CD1c-positive myeloid dendritic cell (primary cell): Measurements from ENCODE around the gene MALRD1.

Experiments
- DNase-seq: peaks from one replicate; pipeline ENCODE4 v3.0.0-alpha.2; 2016; ENCODE audit errors: extremely low spot score

MALRD1 gene

DNA sequence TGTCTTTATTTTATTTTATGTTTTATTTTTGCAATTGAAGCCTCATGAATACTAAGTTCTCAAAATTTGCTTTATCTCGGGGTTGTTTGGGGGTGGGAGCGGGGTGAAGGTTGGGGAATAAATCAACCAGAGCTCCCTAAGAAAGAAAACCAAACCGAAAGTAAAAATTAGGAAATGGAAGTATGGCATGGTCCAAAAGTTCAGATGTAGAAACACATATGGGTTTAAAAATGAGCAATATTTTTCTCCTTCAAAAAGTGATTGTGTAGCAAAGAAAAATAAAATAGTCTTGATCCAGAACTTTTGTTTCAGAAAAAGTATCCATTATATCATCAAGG lies 590.3 kb downstream of the MALRD1 start:
- no peak for DNase-seq

DNA sequence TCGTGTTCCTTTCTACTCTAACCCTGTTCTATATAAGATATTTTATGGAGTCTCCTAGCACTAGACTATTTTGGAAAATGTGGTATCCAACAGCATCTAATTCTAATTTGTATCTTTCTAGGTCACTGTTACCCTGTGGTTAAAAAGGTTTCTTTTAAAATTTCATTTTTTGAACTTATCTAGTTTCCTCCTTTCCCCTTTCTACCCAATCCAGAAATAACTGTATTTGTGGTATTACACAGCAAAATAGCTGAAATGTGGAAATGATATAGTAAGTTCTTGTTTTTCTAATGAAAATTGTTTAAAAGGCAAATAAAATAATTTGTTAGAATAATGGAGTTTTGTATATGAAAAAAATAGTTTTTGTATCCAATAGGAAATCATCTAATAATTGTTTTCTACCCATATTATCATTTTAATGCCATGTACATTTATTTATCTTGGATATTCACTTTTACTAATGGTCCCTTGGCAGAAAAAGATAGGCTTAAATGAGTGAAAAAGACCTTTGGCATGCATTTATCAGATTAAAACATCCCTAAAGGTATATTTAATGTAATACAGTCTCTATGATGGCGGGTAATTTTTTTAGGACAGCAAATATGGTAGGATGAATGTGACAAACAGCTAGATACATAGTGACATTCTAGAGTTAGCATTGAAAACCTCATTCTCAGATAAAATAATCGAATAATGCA lies 592.1 kb downstream of the MALRD1 start:
- no peak for DNase-seq

DNA sequence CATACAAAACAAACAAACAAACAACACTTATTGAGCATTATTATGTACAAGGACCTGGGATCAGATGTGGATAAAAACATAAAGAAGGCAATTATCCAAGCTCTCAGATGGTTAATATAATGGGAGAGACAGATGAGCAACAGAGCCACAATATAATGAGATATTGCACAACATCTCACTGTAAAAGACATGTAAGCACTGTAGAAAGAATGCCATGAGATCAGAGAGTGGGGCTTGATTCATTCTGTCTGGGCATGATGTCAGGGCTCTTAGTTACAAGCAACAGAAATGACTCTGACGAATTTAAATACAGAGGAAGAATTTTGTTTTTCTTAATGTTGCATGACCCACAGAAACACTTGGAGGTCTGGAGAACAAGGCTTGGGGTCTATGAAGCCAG lies 602.9 kb downstream of the MALRD1 start:
- no peak for DNase-seq

DNA sequence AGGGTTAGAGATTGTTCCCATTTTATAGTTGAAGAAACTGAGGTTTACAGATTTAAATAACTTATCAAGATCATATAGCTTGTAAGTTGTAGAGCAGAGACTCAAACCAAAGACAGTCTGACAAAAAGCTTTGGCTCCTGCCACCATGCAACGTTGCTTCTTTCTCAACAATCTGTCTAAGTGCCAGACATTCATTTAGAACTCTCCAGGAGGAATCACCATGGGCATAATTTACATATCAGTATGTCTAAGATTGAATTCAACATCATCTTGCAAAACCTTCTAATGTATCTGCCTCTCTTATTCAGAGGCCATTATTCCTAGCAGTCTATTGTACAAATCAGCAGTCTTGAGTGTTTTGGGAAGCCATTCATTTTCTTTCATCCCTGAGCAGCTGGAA lies 604.1 kb downstream of the MALRD1 start:
- DNase-seq, result no peak

DNA sequence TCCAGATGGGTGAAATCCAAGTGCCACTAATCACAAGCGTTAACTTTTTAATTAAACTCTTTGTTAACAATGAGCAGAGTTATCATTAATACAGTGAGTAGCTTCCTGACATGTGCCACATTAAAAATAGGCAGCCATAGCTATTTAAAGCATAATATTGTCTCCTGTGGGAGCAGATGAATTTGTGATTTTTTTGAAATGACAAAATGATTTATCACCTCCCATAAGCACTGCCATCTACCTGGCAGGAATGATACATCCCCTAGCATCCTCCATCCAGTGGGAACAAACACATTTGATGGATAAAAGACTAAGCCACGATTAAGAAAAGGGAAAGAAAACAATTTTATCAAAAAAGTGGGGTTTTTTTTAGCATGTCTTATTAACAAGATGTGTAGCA lies 605.3 kb downstream of the MALRD1 start:
- no peak for DNase-seq

DNA sequence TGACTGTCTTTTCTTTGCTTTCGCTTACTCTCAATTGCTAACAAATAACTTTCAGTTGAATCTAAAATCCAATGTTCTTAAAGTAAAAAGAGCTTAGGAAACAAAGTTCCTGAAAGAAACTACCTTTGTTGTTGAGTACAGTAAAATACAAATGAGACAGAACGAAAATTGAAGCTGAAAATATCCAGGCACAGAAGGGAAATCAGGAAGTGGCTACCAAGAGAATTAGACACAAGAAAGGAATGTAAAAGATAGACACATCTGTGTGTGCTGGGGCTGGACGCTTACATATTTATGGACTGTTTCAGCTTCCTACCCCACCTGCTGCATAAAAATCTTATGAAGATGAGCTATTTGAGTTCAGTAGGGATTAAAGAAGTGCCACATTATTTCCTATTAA lies 606.0 kb downstream of the MALRD1 start:
- DNase-seq, result no peak

DNA sequence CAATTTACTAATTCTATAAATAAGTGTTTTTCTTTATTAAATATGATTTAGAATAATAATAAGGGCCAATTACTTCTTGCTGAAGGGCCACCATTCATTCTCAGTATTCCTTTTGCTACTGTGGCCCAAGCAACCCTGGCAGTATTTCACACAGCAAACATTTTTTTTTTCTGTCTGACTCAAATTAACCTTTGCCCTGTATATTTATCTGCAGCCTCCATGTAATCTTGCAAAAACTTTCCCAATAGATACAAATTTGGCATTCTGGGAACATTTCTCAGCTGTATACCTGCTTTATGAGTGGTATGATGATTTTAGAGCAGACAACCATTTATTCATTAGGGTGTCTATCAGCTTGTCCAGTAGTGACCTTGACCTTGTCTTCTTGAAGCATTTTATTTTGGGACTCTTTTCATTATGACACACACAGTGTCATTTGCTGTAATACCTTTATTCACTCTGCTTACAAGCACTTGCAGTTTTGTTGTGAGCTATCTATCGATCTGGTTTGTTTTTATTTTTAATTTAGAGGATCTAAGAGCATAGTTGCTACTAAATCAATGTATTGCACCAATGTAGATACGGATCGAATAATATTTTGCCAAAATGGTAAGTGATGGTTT lies 607.9 kb downstream of the MALRD1 start:
- DNase-seq, result no peak

DNA sequence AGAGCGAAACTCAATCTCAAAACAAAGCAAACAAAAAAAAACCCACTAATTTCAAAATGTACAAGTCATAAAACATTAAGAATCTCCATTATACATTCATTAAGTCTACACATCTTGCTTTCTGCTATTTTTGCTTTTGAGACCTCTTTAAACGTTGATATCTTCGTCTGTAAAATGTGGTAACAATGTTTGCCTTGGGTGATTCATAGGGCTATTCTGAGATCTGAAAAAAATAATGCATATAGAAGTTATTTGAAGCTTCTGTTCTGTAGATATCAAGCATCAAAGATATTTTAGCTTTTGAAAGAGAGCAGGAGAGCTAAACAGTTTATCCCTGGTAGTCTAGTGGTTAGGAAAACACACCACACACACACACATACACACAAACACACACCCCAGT lies 609.5 kb downstream of the MALRD1 start:
- no peak for DNase-seq

DNA sequence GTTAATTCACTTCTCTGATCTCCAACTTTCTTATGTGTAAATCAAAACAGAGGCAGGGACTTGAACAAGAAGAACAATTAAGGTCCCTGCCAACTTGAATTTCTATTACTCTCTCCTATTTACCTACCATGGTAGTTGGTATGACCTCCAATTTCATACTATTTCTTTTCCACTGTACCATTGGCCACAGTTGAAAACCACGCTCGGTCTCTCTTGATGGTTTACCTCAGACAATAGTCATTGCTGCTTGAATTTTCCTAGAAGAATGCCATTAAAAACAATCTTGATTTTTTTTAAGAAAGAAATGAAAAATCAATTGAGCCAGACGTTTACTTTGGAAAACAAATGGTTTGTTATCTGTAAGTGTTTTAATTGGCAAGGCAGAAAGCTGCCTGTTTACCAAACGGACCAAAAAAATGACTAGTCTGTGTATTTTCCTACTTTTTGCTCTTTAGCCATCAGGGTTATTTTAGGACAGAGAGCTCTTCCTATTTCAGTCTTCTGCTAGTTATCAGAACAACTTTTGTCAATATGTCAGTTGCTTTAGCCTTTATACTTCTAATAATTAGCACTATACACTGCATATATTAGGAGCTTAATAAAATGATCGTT lies 610.1 kb downstream of the MALRD1 start:
- DNase-seq, result no peak

DNA sequence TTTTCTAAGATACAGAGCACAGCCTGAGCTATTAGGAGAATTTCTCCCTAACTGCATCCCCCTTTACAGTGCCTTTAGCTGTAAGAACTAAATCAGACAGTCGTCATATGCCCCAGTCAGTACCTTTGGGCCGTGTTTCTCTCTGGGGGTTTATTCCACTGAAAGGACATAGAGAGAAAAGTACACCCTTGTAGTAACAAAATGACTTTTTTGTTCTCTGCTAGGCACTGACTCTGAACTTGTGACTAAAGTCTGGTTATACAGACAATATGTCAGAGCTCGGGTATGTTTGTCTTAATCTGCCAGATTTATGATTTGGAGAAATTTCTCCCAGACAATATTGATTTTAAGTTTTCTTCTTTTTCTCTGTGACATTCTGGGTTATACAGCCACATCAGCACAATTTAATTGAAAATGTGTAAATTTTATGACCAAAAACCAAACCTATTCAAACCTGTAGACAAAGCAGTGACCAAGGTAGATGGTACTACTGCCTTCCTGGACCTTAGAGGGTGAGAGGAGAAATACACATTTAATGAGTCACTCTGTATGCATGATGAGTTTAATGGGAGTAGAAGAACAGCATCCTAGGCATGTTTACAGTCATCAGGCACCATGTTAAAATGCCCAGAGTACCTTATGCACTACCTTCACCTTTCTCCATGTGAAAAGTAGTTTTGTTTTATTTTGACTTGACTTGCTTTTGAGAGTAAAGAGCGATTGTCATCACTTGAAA lies 611.5 kb downstream of the MALRD1 start:
- DNase-seq, result no peak

DNA sequence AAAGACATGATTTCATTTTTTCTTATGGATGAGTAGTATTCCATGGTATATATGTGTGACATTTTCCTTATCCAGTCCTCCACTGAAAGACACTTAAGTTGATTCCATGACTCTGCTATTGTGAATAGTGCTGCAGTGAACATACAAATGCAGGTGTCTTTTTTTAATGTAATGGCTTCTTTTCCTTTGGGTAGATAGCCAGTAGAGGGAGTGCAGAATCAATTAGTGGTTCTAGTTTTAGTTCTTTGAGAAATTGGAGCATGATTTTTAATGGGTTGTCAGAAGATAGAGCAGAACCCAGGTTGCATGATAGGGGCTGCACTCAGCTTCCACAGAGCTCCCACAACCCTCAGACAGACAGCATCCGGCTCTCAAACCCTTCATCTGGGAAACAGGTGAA lies 614.7 kb downstream of the MALRD1 start:
- no peak for DNase-seq

DNA sequence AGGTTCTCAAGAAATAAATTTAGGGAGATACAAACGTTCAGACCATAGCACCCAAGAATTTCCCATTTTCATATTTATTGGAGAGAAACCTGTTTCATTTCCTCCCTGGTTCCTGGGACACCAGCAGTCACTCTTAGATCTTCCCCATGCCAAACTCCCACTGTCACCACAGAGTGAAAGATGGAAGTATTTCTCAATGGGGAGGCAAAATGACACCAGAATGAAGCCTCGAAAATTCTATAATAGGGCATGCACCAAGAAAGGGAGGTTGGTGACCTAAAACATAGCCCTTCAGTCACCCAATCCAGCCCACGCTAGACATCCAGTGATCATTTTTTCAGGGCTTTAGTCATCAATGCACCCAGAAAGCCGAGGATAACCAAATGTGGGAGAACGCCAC lies 619.5 kb downstream of the MALRD1 start:
- peak; percentile 53 for DNase-seq

DNA sequence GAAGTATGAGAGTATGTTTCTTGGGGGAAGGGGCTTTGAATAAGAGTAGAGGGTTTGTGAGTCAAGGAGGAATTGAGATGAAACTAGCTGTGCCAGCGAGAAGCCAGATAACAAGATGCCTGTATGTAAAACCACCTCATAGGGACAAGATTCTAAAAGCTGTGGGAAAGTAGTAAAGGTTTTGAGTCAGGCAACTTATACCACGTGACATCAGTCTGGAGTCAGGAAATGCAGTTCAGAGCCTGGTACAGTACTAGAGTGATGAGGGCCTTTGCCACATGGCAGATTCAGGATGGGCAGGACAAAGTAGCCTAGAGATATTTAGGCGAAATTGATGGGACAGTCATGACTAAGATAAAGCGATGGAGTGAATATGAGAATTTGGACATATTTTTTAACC lies 627.5 kb downstream of the MALRD1 start:
- no peak for DNase-seq

DNA sequence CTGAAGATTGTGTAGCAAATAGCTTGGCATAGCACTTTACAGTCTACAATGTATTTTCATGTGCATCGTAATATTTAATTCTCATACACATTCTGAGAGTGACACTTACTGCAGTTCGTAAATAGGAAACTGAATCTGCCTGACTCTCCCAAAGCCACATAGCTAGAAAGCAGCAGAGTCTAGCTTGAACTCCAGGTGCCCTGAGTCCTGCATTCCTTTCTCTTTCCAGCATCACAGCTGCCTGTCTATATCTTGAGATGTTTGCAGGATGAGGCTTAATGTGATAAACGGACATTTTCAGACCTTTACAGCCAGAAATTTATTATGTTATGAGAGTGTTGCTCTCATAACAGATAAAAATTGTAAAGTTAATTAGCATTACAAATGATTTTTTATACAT lies 634.8 kb downstream of the MALRD1 start:
- DNase-seq, result no peak

DNA sequence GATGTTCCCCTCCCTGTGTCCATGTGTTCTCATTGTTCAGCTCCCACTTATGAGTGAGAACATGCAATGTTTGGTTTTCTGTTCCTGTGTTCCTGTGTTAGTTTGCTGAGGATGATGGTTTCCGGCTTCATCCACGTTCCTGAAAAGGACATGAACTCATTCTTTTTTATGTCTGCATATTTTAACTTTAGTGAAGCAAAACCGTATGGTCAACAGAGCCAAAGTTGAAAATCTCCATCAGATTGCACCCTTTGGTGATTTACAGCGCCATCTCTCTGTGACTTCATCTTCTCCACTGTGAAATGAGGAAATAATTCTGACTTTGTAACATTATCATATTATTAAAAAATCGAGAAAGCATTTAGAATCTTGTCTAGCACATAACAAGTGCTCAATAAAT lies 635.4 kb downstream of the MALRD1 start:
- DNase-seq, result no peak

DNA sequence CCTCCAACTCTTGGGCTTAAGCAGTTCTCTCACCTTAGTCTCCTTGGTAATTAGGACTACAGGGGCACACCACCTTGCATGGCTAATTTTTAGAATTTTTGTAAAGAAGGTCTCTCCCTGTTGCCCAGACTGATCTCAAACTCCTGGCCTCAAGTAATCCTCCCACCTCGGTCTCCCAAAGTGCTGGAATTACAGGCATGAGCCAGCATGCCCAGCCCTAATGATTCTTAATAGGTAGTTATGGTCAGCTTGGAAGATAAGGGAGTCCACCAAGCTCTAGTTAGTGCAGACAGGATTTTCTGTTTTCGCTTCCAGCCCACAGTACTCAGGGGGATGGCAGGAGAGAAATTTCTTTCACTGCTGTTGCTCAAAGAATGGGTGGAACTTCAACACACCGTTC lies 639.7 kb downstream of the MALRD1 start:
- DNase-seq, result no peak

DNA sequence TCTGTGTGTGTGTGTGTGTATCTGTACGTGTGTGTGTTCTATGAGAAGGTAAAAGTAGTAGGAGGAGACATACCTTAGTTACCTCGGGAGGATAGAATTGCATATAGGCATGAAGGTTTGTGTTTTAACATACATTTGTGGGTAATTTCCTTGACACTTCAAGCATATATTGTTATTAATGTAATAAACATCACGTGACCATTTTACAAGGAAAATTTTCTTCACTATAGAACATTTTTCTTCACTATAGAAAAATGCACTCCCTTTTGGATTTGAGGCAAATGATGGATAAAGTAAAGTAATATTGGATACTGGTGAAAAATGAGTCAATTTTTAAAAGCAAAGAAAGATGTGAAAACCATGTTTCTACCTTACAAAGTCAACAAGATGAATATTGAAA lies 640.6 kb downstream of the MALRD1 start:
- no peak for DNase-seq

DNA sequence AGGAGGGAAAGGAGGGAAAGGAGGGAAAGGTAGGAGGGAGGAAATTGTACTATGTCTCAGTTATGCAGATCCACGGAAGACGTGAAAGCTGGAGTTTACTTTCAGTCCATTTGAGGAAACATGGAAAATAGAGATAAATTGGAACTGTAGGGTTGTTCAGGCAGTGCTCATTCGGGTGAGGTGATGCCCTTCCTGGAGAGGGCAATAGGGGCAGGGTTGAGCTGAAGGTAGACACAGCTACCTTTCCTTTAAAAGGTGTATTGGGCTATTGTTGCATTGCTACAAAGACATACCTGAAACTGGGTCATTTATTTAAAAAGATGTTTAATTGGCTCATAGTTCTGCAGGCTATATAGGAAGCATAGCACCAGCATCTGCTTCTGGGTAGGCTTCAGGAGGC lies 650.7 kb downstream of the MALRD1 start:
- no peak for DNase-seq

DNA sequence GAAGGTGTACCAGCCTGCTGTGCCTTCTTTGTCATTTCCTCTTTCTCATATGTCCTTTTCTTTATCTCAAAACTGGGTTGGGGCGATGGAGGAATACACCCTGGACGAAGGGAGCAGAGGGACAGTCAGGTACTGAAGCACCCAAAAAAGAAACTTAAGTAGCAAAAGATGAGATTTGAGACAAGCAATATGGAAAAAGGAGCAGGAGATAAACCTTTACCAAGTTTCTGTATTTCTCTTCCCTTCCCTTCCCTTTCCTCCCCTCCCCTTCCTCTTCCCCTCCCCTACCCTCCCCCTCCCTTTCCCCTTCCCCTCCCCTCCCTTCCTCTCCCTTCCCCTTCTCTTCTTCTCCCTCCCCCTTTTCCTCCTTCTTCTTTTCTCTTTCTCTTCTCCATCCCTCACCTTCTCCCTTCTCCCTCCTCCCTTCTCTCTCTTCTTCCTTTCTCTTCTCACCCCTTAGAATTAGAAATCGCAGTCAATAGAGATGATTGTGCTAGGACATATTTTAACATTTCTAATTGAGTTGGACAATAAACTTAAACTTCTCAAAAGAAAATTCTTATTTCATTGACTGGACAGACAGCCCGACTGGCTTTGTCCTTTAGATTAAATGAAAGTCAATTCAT lies 652.9 kb downstream of the MALRD1 start:
- DNase-seq, result no peak

DNA sequence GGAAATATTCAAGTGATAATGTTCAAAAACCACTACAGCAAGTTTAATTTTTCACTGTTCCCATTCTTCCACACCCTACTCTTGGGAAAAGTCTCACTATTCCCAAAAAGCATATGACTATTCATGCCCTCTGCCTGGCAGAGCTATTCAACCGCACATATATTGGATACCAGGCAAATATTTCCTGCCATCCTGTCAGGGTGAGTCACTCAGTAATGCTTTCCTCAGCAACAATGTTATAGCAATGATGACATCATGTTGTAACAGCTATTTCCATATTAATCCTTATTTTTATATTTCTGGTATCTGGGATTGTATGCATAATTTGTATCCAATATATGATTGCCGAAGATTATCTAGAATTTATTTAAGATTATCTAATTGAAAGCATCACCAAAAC lies 653.6 kb downstream of the MALRD1 start:
- no peak for DNase-seq

DNA sequence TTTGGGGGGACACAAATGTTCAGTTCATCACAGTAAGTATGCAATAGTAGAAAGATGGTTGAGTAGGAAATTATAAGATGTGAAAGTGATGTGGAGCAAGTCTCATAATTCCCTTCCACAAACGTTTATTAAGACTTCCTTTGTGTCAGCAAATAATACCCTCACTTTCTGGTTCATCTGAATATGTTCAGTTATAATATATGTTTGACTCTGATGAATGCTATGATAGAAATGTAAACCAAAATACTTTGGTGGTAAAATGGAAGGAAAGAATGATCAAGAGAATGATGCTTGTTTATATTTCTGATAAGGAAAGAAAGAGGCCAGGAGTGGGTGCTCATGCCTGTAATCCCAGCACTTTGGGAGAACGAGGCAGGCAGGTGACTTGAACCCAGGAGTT lies 655.9 kb downstream of the MALRD1 start:
- DNase-seq, result no peak

DNA sequence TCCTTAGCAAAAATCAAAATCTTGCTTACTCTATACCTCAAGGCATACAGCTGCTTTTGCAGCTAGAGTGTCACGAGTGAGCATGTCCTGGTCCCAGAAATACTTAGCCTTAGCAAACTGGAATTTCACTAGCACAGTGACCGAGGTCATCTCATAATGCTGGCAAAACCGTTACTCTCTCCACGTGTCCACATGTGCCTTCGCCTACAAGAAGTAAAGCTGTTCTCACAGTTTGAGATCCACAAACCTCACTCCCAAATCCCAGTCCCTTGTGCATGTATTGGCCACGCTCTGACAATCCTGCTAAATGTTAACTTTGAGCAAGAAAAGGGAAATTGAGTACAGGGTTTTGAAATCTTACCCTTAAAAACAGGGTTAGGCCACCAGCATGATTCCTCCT lies 656.6 kb downstream of the MALRD1 start:
- no peak for DNase-seq

DNA sequence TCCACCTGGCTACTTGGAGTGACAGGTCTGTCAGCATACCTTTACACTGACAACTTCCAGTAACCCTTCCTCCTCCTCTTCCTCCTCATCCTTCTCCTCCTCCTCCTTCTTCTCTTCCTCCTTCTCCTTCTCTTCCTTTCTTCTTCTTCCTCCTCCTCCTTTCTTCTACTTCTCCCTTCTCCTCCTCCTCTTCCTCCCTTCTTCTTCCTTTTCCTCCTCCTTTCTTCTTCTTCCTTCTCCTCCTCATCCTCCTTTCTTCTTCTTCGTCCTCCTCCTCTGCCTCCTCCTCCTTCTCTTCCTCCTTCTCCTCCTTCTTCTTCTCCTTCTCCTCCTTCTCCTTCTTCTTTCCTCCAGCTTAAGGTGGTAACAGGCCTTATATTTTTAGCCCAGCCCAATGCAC lies 658.3 kb downstream of the MALRD1 start:
- DNase-seq, result no peak
